ENCODE data around the gene ARPC4.

GRCh38 chr3:9779721-9780457 lies 13.0 kb upstream of the ARPC4 start:
- TF ChIP-seq CTCF (IDR thresholded peaks at IDR 0.05; ENCODE audit: insufficient read depth, low read length): no peak
- peak; percentile 51 for TF ChIP-seq POLR2AphosphoS5 (IDR thresholded peaks at IDR 0.05; ENCODE audit: low read depth)
- peak; percentile 78 for TF ChIP-seq SPI1 (IDR thresholded peaks at IDR 0.05; ENCODE audit: borderline replicate concordance, low read depth)

Measured in HL-60 (cell line).